HG02610 (cell line): Measurements from ENCODE around the gene SEC24D.
A peak's percentile ranks its signal among the peaks of the same experiment; 100 is the strongest.

ENCODE experiments used
- ATAC-seq: cut with Tn5 transposase; IDR thresholded peaks from one replicate; pipeline ENCODE4 v1.9.1; 2021; ENCODE audit warnings: mild to moderate bottlenecking, moderate library complexity; ENCODE audit not compliant: unreplicated experiment

SEC24D gene

DNA sequence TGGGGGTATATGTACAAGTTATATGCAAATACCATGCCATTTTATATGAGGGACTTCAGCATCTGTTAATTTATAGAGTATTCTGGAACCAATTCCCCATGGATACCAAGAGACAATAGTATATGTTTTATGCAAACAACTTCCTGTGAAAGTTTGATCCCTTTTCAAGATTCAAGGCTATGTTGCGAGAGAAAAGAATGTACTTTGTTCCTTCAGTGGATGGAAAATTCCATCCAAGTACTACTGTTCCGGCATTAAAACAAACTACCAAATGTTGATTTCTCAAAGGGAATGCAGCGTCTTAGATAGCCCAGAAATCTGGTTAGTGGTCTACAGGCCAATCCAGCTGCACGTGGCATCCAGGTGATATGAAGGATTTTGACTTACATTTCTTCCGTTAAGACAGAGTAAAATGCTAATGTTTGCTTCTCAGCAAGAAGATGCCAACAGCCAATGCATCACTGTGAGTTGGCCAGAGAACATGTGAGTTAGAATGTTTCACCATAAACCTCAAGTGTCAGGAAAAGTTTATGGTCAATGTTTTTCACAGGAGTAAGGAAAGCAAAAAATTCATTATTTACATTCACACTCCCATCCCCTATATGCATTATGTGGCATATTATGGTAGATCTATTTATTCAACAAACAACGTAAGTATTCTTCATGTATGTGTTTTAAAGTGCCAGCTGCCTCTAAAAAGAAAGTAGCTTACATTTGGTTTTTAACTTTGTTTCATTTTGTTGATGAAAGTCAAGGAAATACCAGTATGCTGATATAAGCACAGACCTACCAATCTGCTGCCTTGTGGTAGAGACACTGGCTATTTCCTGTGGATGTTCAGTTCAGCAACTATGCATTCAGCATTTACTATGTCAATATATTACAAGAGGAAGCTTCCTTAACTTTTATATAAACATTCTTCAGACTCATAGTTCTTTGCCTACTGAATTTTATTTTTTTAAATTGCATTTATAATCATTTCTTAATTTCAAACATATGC, 106.3 kb downstream of the SEC24D start:
- ATAC-seq, result no peak

- ATAC-seq, result no peak
These were observed 108.6 kb downstream of the SEC24D start for GRCh38 chr4:118727360-118727759.

DNA sequence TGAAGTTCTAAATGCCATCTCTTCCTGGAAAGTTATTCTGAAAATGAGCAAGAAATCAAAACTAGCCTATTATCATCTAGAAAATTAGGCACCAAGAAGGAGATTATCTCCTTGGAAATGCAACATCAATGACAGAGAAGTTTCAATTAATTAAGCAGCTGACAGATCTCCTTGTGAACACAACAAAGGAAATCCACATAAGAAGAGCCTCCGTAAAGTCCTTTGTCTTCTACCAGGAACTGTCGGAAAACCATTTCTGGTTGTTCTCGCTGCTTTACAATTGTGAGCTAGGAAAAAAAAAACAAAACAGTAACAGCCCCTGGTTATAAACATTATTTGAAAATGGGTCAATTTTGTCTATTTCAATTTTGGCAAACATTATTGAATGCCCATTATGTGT, 112.6 kb downstream of the SEC24D start:
- no peak for ATAC-seq

GRCh38 chr4:118721752-118722151, 114.2 kb downstream of the SEC24D start:
- no peak for ATAC-seq

DNA sequence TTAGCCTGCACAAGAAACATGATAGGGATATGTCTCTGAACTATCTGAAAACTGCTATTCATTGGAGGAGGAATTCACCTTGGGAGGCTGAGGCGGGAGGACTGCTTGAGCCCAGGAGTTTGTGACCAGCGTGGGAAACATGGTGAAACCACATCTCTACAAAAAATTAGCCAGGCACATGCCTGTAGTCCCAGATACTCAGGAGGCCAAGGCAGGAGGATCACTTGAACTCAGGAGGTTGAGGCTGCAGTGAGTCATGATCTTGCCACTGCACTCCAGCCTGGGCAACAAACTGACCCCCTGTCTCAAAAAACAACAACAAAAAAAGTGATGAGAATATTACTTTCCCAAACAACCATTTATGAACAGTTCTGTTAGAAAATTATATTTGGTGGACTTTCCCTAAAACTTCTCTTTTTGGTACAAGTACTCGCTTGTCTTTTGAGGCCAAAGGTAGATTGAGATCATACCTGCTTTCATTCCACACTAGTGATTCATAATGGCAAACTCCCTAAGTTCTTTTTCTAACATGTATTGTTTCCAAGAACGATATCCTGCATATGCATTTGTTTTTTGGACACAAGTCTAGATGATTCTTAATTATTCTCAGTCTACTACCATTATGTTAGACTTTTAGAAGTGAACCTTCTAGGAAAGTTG, 117.3 kb downstream of the SEC24D start:
- ATAC-seq, result no peak

DNA sequence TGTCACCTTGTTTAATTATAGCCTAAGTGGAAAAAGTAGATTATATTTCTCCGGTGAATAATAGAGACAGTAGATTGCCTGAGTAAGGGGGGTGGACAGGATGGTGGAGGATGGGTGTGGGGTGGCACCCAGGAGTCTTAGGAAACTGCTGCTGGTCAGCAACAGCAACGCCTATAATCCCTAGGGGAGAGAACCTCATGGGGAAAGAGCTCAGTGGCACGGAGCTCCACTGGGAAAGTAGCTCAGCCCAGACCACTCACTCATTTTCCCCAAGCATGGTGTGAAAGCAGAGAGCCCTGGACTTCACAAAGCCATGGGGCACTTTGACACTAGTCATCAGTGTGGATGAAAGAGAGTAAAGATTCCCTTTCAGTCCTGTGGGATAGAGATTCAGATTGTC, 119.6 kb downstream of the SEC24D start:
- no peak for ATAC-seq

- no peak for ATAC-seq
These were observed 121.2 kb downstream of the SEC24D start for GRCh38 chr4:118714682-118715081.

DNA sequence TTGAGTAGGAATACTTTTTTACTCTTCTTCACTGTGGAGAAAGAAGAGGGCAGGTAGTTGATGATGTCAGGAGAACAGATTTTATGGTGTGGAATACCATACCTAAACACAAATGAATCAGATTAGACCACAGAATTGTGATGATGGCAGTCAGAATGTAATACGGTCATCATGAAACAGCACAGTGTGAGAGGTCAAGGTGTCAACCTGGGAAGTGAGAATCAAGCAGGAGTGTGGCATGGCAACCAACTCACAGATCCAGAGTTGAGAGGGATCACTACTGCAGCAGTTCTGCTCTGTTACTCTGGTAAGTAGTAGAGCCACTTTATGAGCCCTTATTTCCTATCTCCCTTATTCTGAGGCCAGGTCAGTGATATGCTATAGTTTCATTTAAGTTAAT, 123.1 kb downstream of the SEC24D start:
- ATAC-seq, result peak; percentile 73

DNA sequence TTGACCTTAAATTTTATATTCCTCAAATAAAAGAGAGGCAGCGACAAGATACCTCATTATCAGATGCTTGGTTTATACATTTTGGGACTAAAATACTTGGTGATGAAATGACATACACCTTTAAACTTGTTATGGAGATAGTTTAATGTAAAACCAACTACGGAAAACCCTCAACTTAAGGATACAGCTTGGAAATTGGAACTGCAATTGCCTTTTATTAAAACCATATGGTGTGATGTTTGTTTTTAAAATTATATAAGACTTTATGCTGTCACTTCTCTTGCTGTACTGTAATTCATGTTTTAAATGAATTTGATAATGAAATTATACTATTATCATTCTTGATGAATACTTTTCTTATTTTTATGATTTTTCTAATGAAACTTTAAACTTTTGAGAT, 124.9 kb downstream of the SEC24D start:
- ATAC-seq, result no peak

DNA sequence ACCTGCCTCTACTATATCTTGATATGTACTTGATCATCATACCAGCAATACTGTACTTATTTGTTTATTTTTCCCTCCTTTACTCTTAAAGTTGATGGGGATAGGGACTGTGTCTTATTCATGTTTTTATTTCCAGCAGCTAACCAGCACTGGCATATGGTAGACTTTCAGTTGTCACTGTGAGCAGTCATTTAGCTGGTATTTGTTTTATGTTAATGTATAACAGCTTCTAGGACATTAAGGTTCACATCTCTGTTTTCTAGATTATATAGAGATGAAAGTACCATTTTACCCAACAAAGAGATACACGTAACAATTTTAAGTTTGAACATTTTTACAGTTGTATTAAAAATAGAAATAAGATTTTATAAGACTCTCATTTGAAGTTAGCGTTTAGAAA, 132.8 kb downstream of the SEC24D start:
- ATAC-seq, result no peak

DNA sequence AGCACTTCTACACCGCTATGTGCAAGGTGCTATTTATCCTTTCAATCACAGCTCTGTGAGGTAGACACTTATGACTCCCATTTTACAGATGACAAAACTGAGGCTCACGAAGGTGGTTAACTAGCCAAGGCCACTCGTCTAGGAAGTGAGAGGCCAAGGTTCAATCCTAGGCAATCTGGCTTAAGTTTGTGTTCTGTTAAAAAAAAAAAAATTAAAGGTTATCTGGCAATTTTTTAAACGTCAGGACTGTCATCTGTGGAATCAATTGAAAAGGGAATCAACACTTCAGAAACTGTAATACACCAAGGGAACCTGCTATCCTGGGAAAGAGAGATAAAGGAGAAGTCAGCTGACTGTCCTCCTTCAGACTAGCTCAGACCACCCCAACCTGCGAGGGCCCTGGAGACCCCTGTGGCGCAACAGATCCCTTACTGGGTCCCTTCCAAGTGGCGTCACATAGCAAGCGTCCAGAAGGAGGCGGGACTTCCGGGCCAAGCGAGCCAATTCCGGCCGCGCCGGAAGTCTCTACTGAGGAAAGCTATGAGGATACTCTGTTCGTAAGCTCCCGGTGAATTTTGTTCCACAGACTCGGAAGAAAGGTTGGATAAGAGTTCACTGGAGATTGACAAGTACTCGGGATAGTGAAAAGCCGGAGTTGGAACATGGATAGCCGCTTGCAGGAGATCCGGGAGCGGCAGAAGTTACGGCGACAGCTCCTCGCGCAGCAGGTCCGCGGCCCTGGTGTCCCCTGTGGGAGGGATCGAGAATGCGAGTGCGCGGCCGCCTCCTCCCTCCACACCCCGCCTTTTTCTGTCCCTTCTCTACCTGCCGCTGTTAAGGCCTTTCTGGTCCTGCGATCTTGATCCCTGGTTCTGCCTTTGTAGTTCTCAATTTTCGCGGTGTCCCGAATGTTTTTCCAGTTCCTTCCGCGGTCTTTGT, 150.8 kb downstream of the SEC24D start, which contains the start of gene METTL14:
Gene METTL14, plus strand, starts transcription at position 520 of the 939 bp plus-strand sequence. Its CDS starts 143 bp downstream, at position 663.
- peak; percentile 99 for ATAC-seq

DNA sequence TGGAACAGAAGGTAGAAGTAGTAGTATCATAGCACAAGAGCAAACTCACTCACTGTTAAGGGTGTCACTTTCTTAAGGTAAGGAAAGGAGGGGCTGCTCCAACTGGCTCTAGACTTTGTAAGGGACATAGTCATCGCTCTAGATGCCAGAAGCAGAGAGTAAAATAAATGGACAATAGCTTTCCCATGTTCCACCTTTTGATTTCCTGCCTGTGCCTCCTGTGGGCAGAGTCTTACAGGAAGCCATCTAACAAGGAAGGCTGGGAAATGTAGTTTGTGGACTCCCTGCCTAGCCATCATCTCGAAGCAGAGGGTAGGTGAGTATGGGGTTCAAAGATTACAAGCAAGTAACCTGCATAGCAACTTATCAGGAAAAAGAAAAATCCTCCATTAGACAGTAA, 152.4 kb downstream of the SEC24D start:
- ATAC-seq, result no peak

DNA sequence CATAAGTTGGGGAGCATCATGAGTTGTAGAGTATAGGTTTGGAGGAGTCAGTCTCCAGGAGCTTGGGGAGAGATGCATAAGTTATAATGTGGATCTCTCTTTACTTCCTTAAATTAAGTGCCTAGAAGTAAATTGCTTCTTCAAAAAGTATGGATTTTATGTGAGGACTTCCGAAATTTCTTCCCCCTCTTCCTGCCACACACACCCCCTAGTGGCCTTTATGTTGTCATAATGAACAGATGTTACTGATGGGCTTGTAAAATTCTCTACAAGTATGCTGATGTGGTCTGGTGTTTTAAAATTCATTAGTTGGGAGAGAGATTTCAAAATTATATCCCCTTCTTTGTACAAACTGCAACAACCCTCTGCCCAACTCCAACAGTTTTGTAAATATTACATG, 153.0 kb downstream of the SEC24D start:
- ATAC-seq, result no peak

GRCh38 chr4:118680808-118681207, 155.1 kb downstream of the SEC24D start:
- ATAC-seq, result no peak

DNA sequence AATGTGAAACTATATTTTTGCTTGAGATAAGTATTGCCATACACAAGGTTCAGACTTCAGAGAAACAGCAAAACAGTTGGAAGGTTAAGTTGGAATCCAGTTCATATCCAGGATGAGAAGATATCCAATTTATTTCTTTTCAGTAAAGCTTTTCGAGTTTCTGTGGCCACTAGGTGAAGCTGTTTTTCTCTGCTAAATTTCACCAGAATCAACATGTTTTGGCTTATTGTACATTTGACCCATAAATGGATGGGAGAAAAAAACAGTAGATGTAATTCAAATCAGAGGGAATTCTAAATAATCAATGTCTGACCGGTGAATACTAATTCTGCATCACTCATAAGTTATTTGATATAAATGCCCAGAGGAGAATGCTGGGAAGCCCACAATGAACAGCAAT, 159.8 kb downstream of the SEC24D start:
- no peak for ATAC-seq
